ENCODE measurements around the gene GPR158. TPM values are rescaled to one million over a fixed set of nuclear protein-coding genes. Genes with fewer than 3 reads are reported as not detected.

Gene GPR158
- total and polyA plus RNA-seq, 2 of the 8 experiments (the other 6 are each of a cell fraction or from before 2014, with no cell fraction given) = 0.14 to 0.78 TPM

- no peak for TF ChIP-seq CHD7 (IDR thresholded peaks at IDR 0.05; ENCODE audit: insufficient replicate concordance, low read length)
- no peak for TF ChIP-seq TAF1 (IDR thresholded peaks at IDR 0.05; ENCODE audit: low read depth, low read length)
- TF ChIP-seq RBBP5 (IDR thresholded peaks at IDR 0.05; ENCODE audit: borderline replicate concordance, low read depth, low read length) = no peak
- TF ChIP-seq RAD21 (IDR thresholded peaks at IDR 0.05 in 1 of 2, conservative IDR thresholded peaks at IDR 0.05 in 1 of 2; ENCODE audit: low read depth in 2 of 2, low read length in 2 of 2) = no peak
- TF ChIP-seq CREB1 (IDR thresholded peaks at IDR 0.05) = no peak
- TF ChIP-seq SAP30 (IDR thresholded peaks at IDR 0.05; ENCODE audit: insufficient read depth, insufficient replicate concordance, low read length) = no peak
- no peak for TF ChIP-seq CTBP2 (IDR thresholded peaks at IDR 0.05; ENCODE audit: borderline replicate concordance, insufficient read depth, insufficient read length, low read length)
- TF ChIP-seq BCL11A (IDR thresholded peaks at IDR 0.05; ENCODE audit: low read depth in 2 of 2, low read length in 2 of 2) = no peak
These were observed 309.2 kb downstream of the GPR158 start (continued) for GRCh38 chr10:25483999-25484398.
